IMR-90 (cell line): Measurements from ENCODE around the gene RARRES1. TPM values are rescaled to one million over a fixed set of nuclear protein-coding genes. Genes with fewer than 3 reads are reported as not detected.

Source experiments
- ATAC-seq: fragments of 200-7000 bp; cut with Tn5 transposase; 2 replicates; pipeline ENCODE4 v1.9.1; 2020; ENCODE audit warnings: low read depth, mild to moderate bottlenecking, moderate library complexity
- BruUV-seq: library from RNA; stranded (reverse); fragments of 400-500 nt; replicated peaks from 2 replicates; lab custom pipeline; 2021; lab: Mats Ljungman, UMichigan
- CTCF ChIA-PET: fragments of 300-600 bp; formaldehyde crosslinking; extraction: SDS; loops from one replicate; lab custom pipeline; 2021; ENCODE audit warnings: antibody characterized with exemption; lab: Yijun Ruan, JAX
- POLR2A ChIA-PET: fragments of 300-600 bp; sonication (Branson Sonifier 250); formaldehyde crosslinking; loops from one replicate; lab custom pipeline; 2022; ENCODE audit warnings: antibody characterized with exemption; ENCODE audit not compliant: unreplicated experiment; lab: Charles Lee
- DNase-seq: peaks from one replicate; pipeline ENCODE4 v3.0.0; 2013
- H2AFZ ChIP-seq: replicated peaks from 2 replicates; pipeline ENCODE3; 2013; ENCODE audit warnings: low read length, mild to moderate bottlenecking; ENCODE audit not compliant: poor library complexity
- H2AK5ac ChIP-seq: 2 replicates; pipeline ENCODE4 v1.6.1; 2013; ENCODE audit warnings: low read depth, low read length, inconsistent platforms
- H2AK9ac ChIP-seq: replicated peaks from 2 replicates; pipeline ENCODE3; 2013; ENCODE audit warnings: mild to moderate bottlenecking, low read depth, low read length, moderate library complexity; ENCODE audit not compliant: poor library complexity
- H2BK120ac ChIP-seq: 2 replicates; pipeline ENCODE4 v1.6.1; 2013; ENCODE audit warnings: low read depth, low read length, inconsistent platforms
- H2BK15ac ChIP-seq: 3 replicates; pipeline ENCODE4 v1.6.1; 2013; ENCODE audit warnings: low read depth, low read length, inconsistent platforms
- H2BK20ac ChIP-seq: 2 replicates; pipeline ENCODE4 v1.6.1; 2013; ENCODE audit warnings: low read depth, mild to moderate bottlenecking, inconsistent platforms, low read length, moderate library complexity
- H2BK5ac ChIP-seq: 2 replicates; pipeline ENCODE4 v1.6.1; 2013; ENCODE audit warnings: mild to moderate bottlenecking, low read depth, low read length, inconsistent platforms; ENCODE audit not compliant: poor library complexity, severe bottlenecking
- H3K14ac ChIP-seq: replicated peaks from 2 replicates; pipeline ENCODE4 v1.6.1; 2013; ENCODE audit warnings: low read depth, low read length, inconsistent platforms
- H3K18ac ChIP-seq: 2 replicates; pipeline ENCODE4 v1.6.1; 2013; ENCODE audit warnings: low read depth, low read length, control low read depth
- H3K23ac ChIP-seq: 2 replicates; pipeline ENCODE4 v1.6.1; 2013; ENCODE audit warnings: low read depth, low read length, inconsistent platforms
- H3K27ac ChIP-seq: 2 replicates; pipeline ENCODE4 v1.5.1; 2013; ENCODE audit warnings: mild to moderate bottlenecking, control low read depth, low read length; ENCODE audit not compliant: insufficient read depth
- H3K27me3 ChIP-seq: 2 replicates; pipeline ENCODE4 v1.6.1; 2013; ENCODE audit warnings: low read length; ENCODE audit not compliant: control insufficient read depth, insufficient read depth
- H3K36me3 ChIP-seq: 2 replicates; pipeline ENCODE4 v1.6.1; 2013; ENCODE audit warnings: low read length, mixed read lengths; ENCODE audit not compliant: control insufficient read depth, insufficient read depth
- H3K4ac ChIP-seq: 2 replicates; pipeline ENCODE4 v1.6.1; 2013; ENCODE audit warnings: low read depth, low read length, inconsistent platforms
- H3K4me1 ChIP-seq: 2 replicates; pipeline ENCODE4 v1.6.1; 2013; ENCODE audit warnings: low read length, mixed read lengths; ENCODE audit not compliant: control insufficient read depth, insufficient read depth
- H3K4me2 ChIP-seq: 2 replicates; pipeline ENCODE4 v1.6.1; 2013; ENCODE audit warnings: low read depth, mild to moderate bottlenecking, control low read depth, low read length, moderate library complexity
- H3K4me3 ChIP-seq: 2 replicates; pipeline ENCODE4 v1.5.1; 2013; ENCODE audit warnings: low read depth, mild to moderate bottlenecking, control low read depth, low read length, moderate library complexity; ENCODE audit not compliant: insufficient read depth
- H3K56ac ChIP-seq: 2 replicates; pipeline ENCODE4 v1.6.1; 2013; ENCODE audit warnings: low read length, inconsistent platforms; ENCODE audit not compliant: insufficient read depth; ENCODE audit errors: extremely low read depth
- H3K79me1 ChIP-seq, 2 experiments: 2 replicates each; pipeline ENCODE4 v1.6.1; 2013; ENCODE audit warnings: low read length in 2 of 2, inconsistent platforms in 1 of 2, low read depth in 1 of 2
- H3K9ac ChIP-seq: 2 replicates; pipeline ENCODE4 v1.6.1; 2013; ENCODE audit warnings: low read depth, low read length, control low read depth
- H3K9me1 ChIP-seq: 2 replicates; pipeline ENCODE4 v1.6.1; 2013; ENCODE audit warnings: low read length, inconsistent platforms; ENCODE audit not compliant: insufficient read depth
- H3K9me3 ChIP-seq: 2 replicates; pipeline ENCODE4 v1.6.1; 2013; ENCODE audit warnings: low read length; ENCODE audit not compliant: control insufficient read depth, insufficient read depth
- H4K20me1 ChIP-seq: 2 replicates; pipeline ENCODE4 v1.6.1; 2013; ENCODE audit warnings: low read length, inconsistent platforms; ENCODE audit not compliant: insufficient read depth
- H4K5ac ChIP-seq: 2 replicates; pipeline ENCODE4 v1.6.1; 2013; ENCODE audit warnings: mild to moderate bottlenecking, low read depth, low read length, control low read depth
- H4K8ac ChIP-seq, 2 experiments: 2 replicates each; pipeline ENCODE4 v1.6.1; 2013; ENCODE audit warnings: low read depth in 2 of 2, low read length in 2 of 2, control low read depth in 1 of 2, inconsistent platforms in 1 of 2
- H4K91ac ChIP-seq: 2 replicates; pipeline ENCODE4 v1.6.1; 2013; ENCODE audit warnings: low read depth, low read length, inconsistent platforms; ENCODE audit not compliant: insufficient read depth
- CEBPB ChIP-seq: IDR thresholded peaks from 2 replicates; pipeline ENCODE4 v1.6.1; 2012; ENCODE audit warnings: low read depth, low read length, improper control_type of control experiment
- ELK1 ChIP-seq: fragments of 150-350 bp; IDR thresholded peaks from 2 replicates; pipeline ENCODE4 v1.6.1; 2016; ENCODE audit warnings: low read depth, mild to moderate bottlenecking, low read length, moderate library complexity, borderline replicate concordance
- RFX5 ChIP-seq: IDR thresholded peaks from 2 replicates; pipeline ENCODE4 v1.8.0; 2012; ENCODE audit warnings: low read depth, mild to moderate bottlenecking, low read length, moderate library complexity
- WGBS, 2 experiments: methylation state at CpG; one replicate each; pipeline versions ENCODE4 v1.1.5 to v1.1.7; 2013; ENCODE audit warnings: missing lambda C conversion rate in 2 of 2; ENCODE audit not compliant: insufficient read length in 1 of 2; ENCODE audit errors: extremely low coverage in 2 of 2; 5-methylcytosine and 5-hydroxymethylcytosine counted together
- dilution Hi-C: fragments of 300-500 bp; cut with HindIII; formaldehyde crosslinking; loops from one replicate; pipeline ENCODE4 v1.14.3; 2018; ENCODE audit warnings: low sequenced_read_pairs; ENCODE audit not compliant: unreplicated experiment
- in situ Hi-C: fragments of 300-500 bp; cut with MboI; formaldehyde crosslinking; loops from 3 replicates; pipeline ENCODE4 v1.14.3; 2019; ENCODE audit warnings: low sequenced_read_pairs, inconsistent platforms, mixed read lengths
- intact Hi-C: fragments of 100-400 bp; cut with micrococcal nuclease; formaldehyde crosslinking; loops from 2 replicates; pipeline ENCODE4 v1.10.0; 2022
- polyA plus RNA-seq, 3 experiments: library from polyadenylated mRNA; depleted of rRNA; stranded (reverse); fragments of >200 nt; gene quantifications; 2 replicates each; pipeline ENCODE4 v1.2.3, GENCODE V29; 2012; ENCODE audit warnings: low replicate concordance in 1 of 3
- total RNA-seq: library from RNA; depleted of rRNA; stranded (reverse); fragments of >200 nt; gene quantifications from 2 replicates; pipeline ENCODE4 v1.2.3, GENCODE V29; 2012

The RARRES1 gene
- total and polyA plus RNA-seq, 2 of the 4 experiments (the other 2 are of a cell fraction) = 0.90 to 3.0 TPM

GRCh38 chr3:158728061-158728377 lies 4.2 kb downstream of the RARRES1 start:
- TF ChIP-seq CEBPB = peak; percentile 78
- TF ChIP-seq ELK1 = no peak
- TF ChIP-seq RFX5 = no peak

More at GRCh38 chr3:158728061-158728377, 4.2 kb downstream of the RARRES1 start:
- Histone ChIP-seq H3K4ac (peak overlapping the region; percentile 28; the same call in 1 of the 2 replicates), H3K4me3 (no peak overlapping the region), H3K36me3 (no peaks in the 10 kb centered on the region), H3K27ac (peak overlapping the region; percentile 49; the same call in 1 of the 2 replicates), H3K56ac (no peak overlapping the region), H3K9me3 (no peaks in the 10 kb centered on the region), H2BK120ac (peak overlapping the region; percentile 89), H2AK9ac (no peak overlapping the region), H4K8ac (peak overlapping the region in 1 of 2 experiments; percentile 56; a peak in 2 of 4 replicates), H2BK20ac (no peak overlapping the region), H4K5ac (peak overlapping the region; percentile 79), H2BK5ac (peak overlapping the region; percentile 41), H3K27me3 (no peaks in the 10 kb centered on the region), H3K9me1 (peaks cover 18% of the 10 kb centered on the region), H3K9ac (0 out of 2 replicates have a peak overlapping the region, but pooled peaks have one; percentile 45), H3K18ac (peak overlapping the region; percentile 94), H4K91ac (peak overlapping the region; percentile 70), H4K20me1 (peaks cover 7% of the 10 kb centered on the region), H2AK5ac (peak overlapping the region; percentile 77; the same call in 1 of the 2 replicates), H3K14ac (no peak overlapping the region), H3K4me2 (peak overlapping the region; percentile 56; the same call in 1 of the 2 replicates), H3K4me1 (peaks cover 43% of the 10 kb centered on the region), H2BK15ac (peak overlapping the region; percentile 74; the same call in 1 of the 3 replicates), H2AFZ (no peak overlapping the region), H3K79me1 (peaks cover 11 to 27% of the 10 kb centered on the region in 2 experiments; a peak in 3 of 4 replicates), H3K23ac (0 out of 2 replicates have a peak overlapping the region, but pooled peaks have one; percentile 11)
- 8% methylated on average over 2 of the region's 4 CpGs; no CpG with 5 or more reads in 1 of the 2 experiments for WGBS, 2 experiments
- no peak for DNase-seq
- BruUV-seq = no TSS peak
- dilution Hi-C loops = no loop called here
- ChIA-PET CTCF (interaction anchor here (0.6 to 4.7 kb wide), 12 partner anchors 8 to 85 kb away, joined by 3 to 51 read pairs (median 6); partner anchors contain the start of genes GFM1, LXN and MFSD1), POLR2A (no interaction called here)
- intact Hi-C loops = loop anchor here (5.0 kb wide), 1 partner anchor 534 kb away; no protein-coding TSS in a partner anchor
- no peak for ATAC-seq
- in situ Hi-C loops = loop anchor here (5.0 kb wide), 1 partner anchor 64 kb away; no protein-coding TSS in a partner anchor
